Ovary (tissue), 9 donors: ENCODE results near the gene ZNFX1. TPM values are rescaled to one million over a fixed set of nuclear protein-coding genes. Genes with fewer than 3 reads are reported as not detected.

Source experiments
- DNase-seq, 5 donors: peaks; one replicate each; pipeline ENCODE4 v3.0.0-alpha.2; 2019 to 2020
- H3K27ac ChIP-seq, 2 donors: fragments of 200-600 bp; one replicate each; pipeline versions ENCODE4 v1.5.1 to v1.8.0; 2019 to 2022
- H3K27me3 ChIP-seq: fragments of 200-600 bp; one replicate; pipeline ENCODE4 v1.8.0; 2022
- H3K36me3 ChIP-seq: fragments of 200-600 bp; sonication (generic); one replicate; pipeline ENCODE4 v1.5.1; 2019
- H3K4me1 ChIP-seq: one replicate; pipeline ENCODE4 v1.8.1; 2013; ENCODE audit warnings: mild to moderate bottlenecking, moderate library complexity; ENCODE audit not compliant: insufficient read depth
- H3K4me3 ChIP-seq: fragments of 200-600 bp; sonication (generic); one replicate; pipeline ENCODE4 v1.5.1; 2017
- H3K9me3 ChIP-seq, 2 donors: fragments of 200-600 bp in 1 of 2; sonication (generic) in 1 of 2; one replicate each; pipeline versions ENCODE4 v1.5.1 to v1.8.1; 2013 to 2019; ENCODE audit warnings: mild to moderate bottlenecking in 1 of 2, moderate library complexity in 1 of 2
- CTCF ChIP-seq, 3 donors: fragments of 450-650 bp in 2 of 3; fragments of 200-600 bp in 1 of 3; IDR thresholded peaks; one replicate each; pipeline versions ENCODE4 v1.5.1 to v1.8.0; 2016 to 2022; ENCODE audit warnings: antibody characterized with exemption in 3 of 3, mild to moderate bottlenecking in 1 of 3
- EP300 ChIP-seq: sonication (generic); formaldehyde crosslinking; IDR thresholded peaks from one replicate; pipeline ENCODE4 v1.6.1; 2017; ENCODE audit warnings: antibody characterized with exemption
- POLR2A ChIP-seq: fragments of 450-650 bp; IDR thresholded peaks from one replicate; pipeline ENCODE4 v1.6.1; 2017; ENCODE audit warnings: antibody characterized with exemption, mild to moderate bottlenecking, moderate library complexity
- WGBS, 3 donors: extraction: QIAGEN DNeasy Blood & Tissue Kit in 1 of 3; methylation state at CpG; one replicate each; pipeline versions ENCODE4 v1.1.5 to v1.1.7; 2013 to 2017; 5-methylcytosine and 5-hydroxymethylcytosine counted together
- intact Hi-C, 4 donors: fragments of 100-400 bp; cut with DNase I; formaldehyde crosslinking; loops; one replicate each; pipeline versions ENCODE4 v1.11.0 to v1.15.1; 2022 to 2023
- polyA plus RNA-seq, 2 donors: library from polyadenylated mRNA; stranded (reverse); fragments of 200-250 nt in 1 of 2; fragments of 350-450 nt in 1 of 2; fragmentation: Illumina TruSeq in 1 of 2; extraction: RNeasy Lipid Tissue Mini Kit (QIAGEN cat#74804) in 1 of 2; gene quantifications; one replicate each; pipeline ENCODE4 v1.2.3, GENCODE V29; 2013 to 2014
- total RNA-seq, 7 donors: library from RNA; depleted of rRNA in 2 of 7; stranded (reverse); fragments of >200 nt in 2 of 7; fragmentation: NEBNext Ultra II Directional in 3 of 7; extraction: Animal tissue kit (Norgen Biotek cat#: 25700) in 3 of 7; gene quantifications; one replicate each; pipeline versions ENCODE4 v1.1.0 to v1.2.4, GENCODE V29; 2016 to 2023
- donor health status: DM: no; HTN: no; CAD: no; lungs with moderate emphysema.
- donor health status: DM: no; HTN: no; CAD: no.
- donor health status: Bipolar disorder and iron deficiency.
- donor health status: DM: yes; HTN: yes; CAD: no.
- donor health status: DM: no; HTN: no; CAD: no.
- donor health status: DM: yes; HTN: yes; CAD: no.

ZNFX1 gene
- total and polyA plus RNA-seq, 9 donors = 9.2 to 38.1 (median 23.5) TPM

GRCh38 chr20:49270736-49271135 lies 7.1 kb downstream of the ZNFX1 start:
- no peaks in the 10 kb centered on the region for H3K36me3 ChIP-seq
- TF ChIP-seq EP300 = no peak
- no peak for TF ChIP-seq POLR2A
- no peak for TF ChIP-seq CTCF (IDR thresholded peaks at IDR 0.05)
- 95 to 100% (median 96%) methylated on average over 5 of the region's 5 CpGs for WGBS, 3 donors
- H3K9me3 ChIP-seq = no peaks in the 10 kb centered on the region
- peaks cover 6% of the 10 kb centered on the region for H3K4me1 ChIP-seq
- no peaks in the 10 kb centered on the region for H3K27me3 ChIP-seq
- intact Hi-C loops = loop anchor here in 1 of 4 donors (10.0 kb wide), 1 partner anchor 46 kb away; no protein-coding TSS in a partner anchor
- no peak for DNase-seq
- no peak overlapping the region for H3K27ac ChIP-seq
- no peak overlapping the region for H3K4me3 ChIP-seq

DNA sequence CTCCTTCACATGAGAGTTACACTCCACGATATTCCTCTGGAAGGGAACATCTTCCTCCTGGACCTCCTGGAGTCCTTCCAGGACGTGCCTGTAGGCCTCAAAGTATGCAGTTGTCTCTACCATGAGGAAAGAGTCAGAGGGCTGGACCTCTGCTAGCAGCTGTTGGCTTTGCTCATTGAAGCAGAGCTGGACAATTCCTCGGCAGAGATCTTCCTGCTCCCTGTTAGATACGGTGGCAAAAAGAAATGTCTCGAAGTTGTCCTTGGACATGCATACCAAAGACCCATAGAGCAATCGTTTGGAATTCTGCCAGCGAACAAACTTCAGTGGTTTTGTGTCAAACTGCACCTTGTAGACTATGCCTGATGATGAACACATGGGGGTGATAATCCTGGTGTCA lies 7.7 kb downstream of the ZNFX1 start:
- no peaks in the 10 kb centered on the region for H3K27me3 ChIP-seq
- 55 to 62% (median 60%) methylated on average over 7 of the region's 7 CpGs for WGBS, 3 donors
- intact Hi-C loops = loop anchor here in 1 of 4 donors (10.0 kb wide), 1 partner anchor 45 kb away; no protein-coding TSS in a partner anchor
- H3K4me1 ChIP-seq = peaks cover 5% of the 10 kb centered on the region
- H3K27ac ChIP-seq = no peak overlapping the region
- no peaks in the 10 kb centered on the region for H3K9me3 ChIP-seq
- no peak overlapping the region for H3K4me3 ChIP-seq
- no peak for DNase-seq
- no peak for TF ChIP-seq EP300
- TF ChIP-seq POLR2A = no peak
- no peak for TF ChIP-seq CTCF (IDR thresholded peaks at IDR 0.05)
- H3K36me3 ChIP-seq = no peaks in the 10 kb centered on the region

DNA sequence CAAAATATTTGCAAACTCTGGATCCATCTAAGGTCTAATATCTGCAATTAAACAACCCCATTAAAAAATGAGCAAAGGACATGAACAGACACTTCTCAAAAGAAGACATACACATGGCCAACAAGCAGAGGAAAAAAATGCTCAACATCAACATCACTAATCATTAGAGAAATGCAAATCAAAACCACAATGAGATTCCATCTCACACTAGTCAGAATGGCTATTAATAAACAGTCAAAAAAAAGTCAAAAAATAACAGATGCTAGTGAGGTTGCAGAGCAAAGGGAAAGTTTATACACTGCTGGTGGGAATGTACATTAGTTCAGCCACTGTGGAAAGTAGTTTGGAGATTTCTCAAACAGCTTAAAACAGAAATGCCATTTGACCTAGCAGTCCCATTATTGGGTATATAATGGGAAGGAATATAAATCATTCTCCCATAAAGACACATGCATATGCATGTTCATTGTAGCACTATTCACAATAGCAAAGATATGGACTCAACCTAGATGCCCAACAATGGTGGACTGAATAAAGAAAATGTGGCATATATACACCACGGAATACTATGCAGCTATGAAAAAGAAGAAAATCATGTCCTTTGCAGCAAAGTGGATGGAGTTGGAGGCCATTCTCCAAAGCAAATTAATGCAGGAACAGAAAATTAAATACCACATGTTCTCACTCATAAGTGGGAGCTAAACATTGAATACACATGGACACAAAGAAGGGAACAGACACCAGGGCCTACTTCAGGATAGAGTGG lies 9.1 kb downstream of the ZNFX1 start:
- Histone ChIP-seq H3K36me3 (no peaks in the 10 kb centered on the region), H3K27me3 (no peaks in the 10 kb centered on the region), H3K9me3 (no peaks in the 10 kb centered on the region), H3K4me3 (no peak overlapping the region), H3K4me1 (peaks cover 5% of the 10 kb centered on the region), H3K27ac (no peak overlapping the region)
- WGBS, 3 donors = 95 to 100% (median 100%) methylated on average over 1 of the region's 1 CpG
- no peak for DNase-seq
- intact Hi-C loops = no loop called here
- no peak for TF ChIP-seq POLR2A
- no peak for TF ChIP-seq CTCF (IDR thresholded peaks at IDR 0.05)
- no peak for TF ChIP-seq EP300

- Histone ChIP-seq H3K27ac (no peak overlapping the region), H3K36me3 (no peaks in the 10 kb centered on the region), H3K4me1 (peaks cover 5% of the 10 kb centered on the region), H3K9me3 (no peaks in the 10 kb centered on the region), H3K4me3 (no peak overlapping the region), H3K27me3 (no peaks in the 10 kb centered on the region)
- no peak for DNase-seq
- 52 to 60% (median 59%) methylated on average over 4 of the region's 4 CpGs for WGBS, 3 donors
- intact Hi-C loops = no loop called here
- TF ChIP-seq POLR2A (no peak), EP300 (no peak), CTCF (IDR thresholded peaks at IDR 0.05) (no peak)
Measured at GRCh38 chr20:49267327-49267726, 10.5 kb downstream of the ZNFX1 start.
